GM18517 (cell line): Measurements from ENCODE around the gene NAGA.
"Not testable (repeated sequence)": the region's sequence is repeated elsewhere in the genome, so short reads cannot be mapped to it uniquely, and the experiment has no call there.

Source experiments
- ATAC-seq: cut with Tn5 transposase; IDR thresholded peaks from one replicate; pipeline ENCODE4 v1.9.1; 2021; ENCODE audit warnings: mild to moderate bottlenecking, moderate library complexity; ENCODE audit not compliant: unreplicated experiment

The NAGA gene

GRCh38 chr22:42076764-42077485, 6.3 kb upstream of the NAGA start:
- no peak for ATAC-seq

DNA sequence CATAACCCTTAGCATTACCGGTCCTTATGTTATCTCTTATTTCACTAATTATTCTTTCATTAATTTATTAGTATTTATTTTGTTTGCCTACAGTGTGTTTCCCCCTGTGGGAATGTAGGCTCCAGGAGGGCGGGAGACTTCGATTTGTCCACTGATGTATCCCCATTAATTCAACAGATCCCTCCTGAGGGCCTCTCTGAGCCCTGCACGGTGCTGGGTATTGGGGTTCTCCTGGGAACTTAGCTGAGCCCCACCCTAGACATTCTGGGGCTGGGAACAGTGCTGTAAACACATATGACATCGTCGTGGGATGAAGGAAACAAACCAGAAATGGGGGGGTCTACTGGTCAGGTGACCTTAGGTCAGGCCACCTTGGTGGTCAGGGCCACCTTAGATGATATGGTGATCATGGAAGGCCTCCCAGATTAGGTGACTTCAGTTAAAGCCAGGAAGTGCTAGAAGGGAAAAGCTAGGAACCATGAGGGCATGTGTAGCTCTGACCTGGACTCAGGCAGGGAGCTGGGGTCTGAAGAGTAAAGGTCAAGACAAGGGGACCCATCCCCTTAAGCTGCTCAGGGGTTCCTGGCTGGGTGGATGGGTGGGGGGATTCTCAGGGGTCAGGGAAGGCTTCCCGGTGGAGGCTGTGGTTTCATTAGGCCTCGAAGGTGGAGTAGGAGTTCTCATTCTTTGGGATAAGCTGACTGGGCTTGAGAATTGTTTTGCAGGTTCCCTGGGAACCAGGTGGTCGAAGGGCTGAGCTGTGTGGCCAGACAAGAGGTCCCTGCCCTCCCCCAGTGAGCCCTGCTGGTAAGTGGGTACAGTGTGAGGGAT, 4.4 kb upstream of the NAGA start:
- no peak for ATAC-seq

DNA sequence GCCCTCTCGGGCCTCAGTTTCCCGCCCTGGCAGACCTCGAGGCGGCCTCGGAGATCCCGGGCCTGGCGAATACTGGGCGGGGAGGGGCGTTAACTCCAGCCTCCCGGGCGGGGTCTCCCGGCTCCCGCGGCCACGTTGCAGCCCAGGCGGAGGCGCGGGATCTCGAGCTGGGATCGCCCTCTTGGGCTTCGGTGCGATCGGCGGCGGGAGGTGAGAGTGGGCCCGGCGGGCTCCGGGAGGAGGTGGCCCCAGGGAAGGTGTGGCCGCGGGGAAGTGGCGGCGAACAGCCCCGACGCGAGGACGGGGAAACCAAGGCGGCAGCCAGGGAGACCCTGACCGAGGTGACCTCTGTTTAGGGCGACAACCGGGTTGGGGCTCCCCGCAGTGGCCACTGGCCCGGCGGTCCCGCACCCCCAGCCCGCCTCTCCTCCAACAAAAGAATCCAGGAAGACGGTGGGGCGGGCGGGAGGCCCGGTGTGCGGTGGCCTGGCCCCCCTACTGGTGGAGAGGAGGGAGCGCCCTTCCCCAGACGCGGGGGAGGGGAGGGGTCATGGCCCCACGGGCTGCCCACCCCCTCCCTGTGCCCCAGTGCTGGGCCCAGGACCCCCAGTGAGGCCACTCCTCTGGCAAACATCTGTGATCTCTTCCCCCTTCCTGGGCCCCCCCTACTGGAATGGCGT, 3.7 kb upstream of the NAGA start, which contains the start of gene PHETA2:
Gene PHETA2, plus strand, starts transcription at position 117 of the 680 bp plus-strand sequence. CDS start 3,046 bp downstream, outside the sequence.
- ATAC-seq = no peak

- ATAC-seq = no peak
These were observed 3.0 kb upstream of the NAGA start for GRCh38 chr22:42073621-42074041.

DNA sequence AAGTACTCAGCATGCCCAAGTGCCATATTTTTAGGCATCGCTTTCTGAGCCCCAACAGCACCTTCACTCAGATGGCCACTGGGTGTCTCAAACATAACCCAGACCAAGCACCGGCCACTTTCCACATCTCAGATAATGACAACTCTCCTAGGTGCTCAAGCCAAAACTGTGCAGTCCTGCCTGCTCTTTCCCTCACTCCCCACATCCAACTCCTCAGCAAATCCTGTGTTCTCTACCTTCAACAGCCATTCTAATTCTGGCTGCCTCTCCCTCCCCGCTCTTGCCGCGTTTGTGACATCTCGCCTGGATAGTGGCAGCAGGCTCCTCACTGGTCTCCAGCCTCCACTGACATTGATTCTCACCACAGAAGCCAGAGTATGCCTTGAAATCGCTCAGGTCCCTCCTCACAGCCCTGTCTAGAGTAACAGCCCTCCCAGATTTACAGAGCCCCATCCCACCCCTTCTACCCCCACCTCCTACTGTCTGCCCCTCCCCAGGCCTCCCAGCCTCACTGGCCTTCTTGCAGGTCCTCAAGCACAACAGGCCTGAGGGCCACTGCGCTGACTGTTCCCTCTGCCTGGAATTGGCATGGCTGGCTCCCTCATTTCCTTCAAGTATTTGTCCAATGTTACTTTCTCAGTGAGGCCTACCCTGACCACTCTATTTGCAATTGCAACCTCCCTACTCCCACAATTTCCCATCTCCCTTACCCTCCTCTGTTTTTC, 2.2 kb upstream of the NAGA start:
- ATAC-seq = no peak

DNA sequence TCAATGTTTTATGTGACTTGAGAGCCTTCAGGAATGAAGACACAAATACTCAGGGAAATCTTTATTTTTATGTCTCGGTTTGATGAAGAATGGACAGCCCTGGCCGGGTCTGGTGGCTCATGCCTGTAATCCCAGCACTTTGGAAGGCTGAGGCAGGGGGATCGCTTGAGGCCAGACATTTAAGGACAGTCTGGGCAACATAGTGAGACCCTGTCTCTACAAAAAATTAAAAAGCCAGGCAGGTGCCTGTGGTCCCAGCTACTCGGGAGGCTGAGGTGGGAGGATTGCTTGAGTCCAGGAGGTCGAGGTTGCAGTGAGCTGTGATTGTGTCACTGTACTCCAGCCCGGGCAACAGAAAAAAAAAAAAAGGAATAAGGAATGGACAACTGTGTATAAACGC, 896 bp upstream of the NAGA start:
- ATAC-seq = not testable (repeated sequence)

DNA sequence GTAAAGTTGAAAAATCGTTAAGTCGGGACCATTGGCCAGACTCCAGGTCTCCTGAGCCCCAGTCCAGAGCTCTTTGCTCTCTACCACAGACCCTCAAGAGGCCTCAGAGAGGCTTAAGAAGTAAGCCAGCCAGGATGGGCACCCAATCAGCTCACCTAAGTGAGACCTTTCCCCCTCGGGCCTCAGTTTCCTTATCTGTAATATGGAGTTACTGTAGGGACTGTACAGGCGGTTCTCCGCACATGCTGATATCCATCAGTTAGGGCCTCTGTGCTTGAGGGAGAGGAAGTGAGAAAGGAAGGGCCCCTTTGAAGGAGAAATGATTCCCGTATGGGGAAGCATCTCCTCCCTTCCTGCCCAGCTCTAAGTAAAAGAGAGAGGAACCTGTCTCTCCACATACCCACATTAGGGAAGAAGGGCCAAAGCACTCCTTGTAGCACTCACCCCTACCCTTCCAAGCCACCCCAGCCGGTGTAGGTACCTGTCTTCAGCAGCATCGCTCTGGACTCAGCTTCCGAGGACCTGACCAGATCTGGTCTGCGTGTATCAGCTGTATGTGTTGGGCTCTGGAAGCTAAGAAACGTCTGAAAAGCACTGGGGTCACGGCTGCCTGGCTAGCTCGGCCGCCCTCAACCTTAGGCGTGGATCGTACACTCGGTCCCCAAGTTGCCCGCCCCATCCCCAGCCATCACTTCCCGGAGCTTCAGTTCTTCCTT, 653 bp downstream of the NAGA start:
- peak; percentile 9 for ATAC-seq

GRCh38 chr22:42068291-42068690, 2.3 kb downstream of the NAGA start:
- ATAC-seq = no peak

DNA sequence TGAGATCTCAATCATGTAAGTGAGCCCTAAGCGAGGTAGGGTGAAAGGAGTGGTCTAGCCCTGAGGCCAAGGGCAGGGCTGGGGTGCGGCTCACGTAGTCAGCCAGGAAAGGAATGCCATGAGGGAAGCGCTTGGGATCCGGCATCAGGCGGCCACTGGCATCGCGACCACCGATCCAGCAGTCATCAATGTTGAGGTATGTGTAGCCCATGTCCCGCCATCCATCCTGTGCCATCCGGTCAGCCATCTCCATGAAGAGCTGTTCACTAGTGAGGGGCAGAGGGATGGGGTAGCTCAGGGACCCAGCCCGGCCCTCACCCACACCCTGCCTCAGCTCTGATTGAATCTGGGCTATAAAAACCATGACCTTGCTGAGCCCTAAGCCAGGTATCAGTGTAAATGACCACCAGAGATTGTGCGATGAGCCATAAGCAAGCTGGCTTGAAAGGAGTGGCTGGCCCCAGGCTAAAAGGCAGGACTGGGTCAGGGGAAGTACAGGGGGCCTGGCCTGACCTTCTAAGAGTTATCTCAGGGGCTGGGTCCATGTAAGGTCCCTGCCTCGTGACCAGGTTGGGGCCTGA, 2.9 kb downstream of the NAGA start:
- no peak for ATAC-seq

- no peak for ATAC-seq
These were observed 3.7 kb downstream of the NAGA start for GRCh38 chr22:42066937-42067336.

DNA sequence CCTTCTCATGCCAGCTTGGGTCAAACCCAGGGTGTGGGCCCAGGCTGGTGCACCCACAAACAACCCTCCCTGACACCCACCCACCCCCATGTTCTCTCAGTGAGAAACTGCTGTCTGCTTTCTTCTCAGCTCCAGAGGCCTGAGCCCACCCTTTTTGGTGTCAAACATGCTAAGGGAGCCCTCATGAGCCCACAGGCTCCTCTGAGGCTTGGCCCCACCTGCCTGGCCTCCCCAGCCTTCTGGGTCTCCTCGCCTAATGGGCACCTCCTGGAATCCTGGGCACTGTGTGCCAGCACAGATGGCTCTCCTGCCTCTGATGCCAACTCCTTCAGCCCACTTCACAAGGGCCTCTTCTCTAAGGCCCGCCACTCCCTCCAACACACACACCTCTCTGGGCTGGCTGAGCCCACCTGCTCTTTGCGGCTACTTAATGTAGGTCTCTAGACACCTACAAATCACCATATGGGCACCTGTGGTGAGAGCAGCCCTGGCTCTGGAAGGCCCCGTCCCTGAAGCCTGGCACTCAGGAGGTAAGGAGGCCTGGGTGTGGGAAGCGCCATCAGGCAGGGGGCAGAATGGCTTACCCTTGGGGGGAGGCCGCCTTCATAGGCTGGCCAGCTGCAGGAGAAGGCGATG, 4.4 kb downstream of the NAGA start:
- ATAC-seq = no peak

DNA sequence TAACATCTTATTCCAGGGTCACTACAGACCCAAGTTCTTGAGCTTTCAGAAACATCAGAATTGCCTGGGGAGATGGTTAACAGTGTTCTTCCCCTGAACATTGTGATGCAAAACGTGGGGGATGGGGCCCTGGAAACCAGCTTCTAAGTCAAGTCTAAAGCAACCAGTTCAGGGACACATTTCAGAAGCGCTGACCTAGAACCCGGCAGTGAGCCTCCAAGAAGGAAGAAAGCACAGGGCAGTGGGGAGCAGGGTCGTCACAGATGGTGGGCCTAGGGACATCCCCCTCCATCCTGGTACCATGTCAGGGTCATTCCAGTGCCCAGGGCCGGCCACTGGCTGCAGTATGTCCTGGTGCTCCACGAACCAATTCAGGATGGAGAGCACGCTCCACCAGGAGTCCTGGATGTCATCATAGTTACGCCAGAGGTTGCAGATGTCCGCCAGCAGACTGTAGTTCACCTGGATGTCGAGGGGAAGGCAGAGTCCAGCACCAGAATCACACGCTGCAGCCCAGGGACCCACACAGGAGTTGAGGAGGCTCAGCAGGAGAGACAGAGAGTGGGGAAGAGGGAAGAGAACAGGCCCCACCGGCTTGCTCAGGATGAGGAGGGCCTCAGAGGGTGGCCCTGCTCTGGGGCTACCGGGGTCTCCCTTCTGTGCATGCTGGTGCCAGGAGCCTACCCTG, 5.0 kb downstream of the NAGA start:
- no peak for ATAC-seq

DNA sequence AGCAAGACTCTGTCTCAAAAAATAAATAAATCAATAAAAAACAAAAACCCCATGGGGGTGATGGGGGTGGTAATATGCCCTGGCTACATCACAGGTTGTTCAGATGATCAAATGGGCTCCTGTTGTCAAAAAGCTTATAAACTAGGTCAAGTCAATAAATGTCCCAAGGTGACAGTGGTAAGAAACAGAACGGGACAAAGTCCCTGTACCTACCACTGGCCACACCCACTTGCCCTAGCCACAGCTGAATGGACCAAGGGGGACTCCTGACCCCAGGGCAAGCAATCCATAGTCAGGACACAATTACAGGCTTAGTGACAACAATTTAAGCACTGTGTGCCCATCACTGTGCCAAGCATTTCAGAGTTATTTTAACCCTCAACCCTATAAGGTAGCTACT, 6.0 kb downstream of the NAGA start:
- no peak for ATAC-seq

- ATAC-seq = no peak
These were observed 8.0 kb downstream of the NAGA start for GRCh38 chr22:42062506-42063170.

DNA sequence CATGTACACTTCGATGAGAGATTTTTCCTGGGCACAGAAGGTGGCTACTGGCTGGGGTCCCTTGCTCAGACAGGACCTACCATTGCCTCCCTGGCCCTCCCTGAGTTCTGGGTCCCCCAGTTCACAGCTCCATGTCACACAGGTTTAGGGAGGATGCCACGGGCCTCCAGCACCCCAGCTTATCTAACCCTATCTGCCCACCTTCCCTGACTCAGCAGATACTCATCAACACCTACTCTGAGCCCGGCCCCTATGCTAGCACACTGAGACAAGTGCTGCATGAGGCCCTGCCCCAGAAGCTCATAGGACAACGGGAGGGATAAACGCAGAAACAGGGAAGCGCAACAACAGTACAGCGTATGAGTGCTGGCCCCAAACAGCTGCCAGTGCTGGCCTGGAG, 9.6 kb downstream of the NAGA start:
- no peak for ATAC-seq

DNA sequence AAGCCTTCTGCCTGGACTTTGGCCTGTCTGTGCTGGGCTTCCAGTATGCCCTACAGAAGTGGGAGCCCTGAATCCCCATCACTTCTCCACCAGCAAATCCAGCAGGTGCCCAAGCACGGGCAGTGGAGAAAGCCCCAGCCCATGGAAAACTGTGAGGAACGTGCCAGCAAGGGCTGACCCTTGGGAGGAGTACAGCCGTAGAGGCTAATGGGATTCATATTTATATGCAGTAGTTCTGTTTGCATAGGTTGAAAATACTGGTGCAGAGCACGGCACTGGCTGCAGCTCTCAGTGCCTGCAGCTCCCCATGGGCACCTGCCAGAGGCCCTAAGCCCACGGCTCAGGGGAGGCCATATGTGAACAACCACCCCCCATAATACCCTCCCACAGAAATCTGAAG, 10.1 kb downstream of the NAGA start:
- ATAC-seq = no peak

GRCh38 chr22:42056757-42057511, 13.7 kb downstream of the NAGA start:
- ATAC-seq = no peak

DNA sequence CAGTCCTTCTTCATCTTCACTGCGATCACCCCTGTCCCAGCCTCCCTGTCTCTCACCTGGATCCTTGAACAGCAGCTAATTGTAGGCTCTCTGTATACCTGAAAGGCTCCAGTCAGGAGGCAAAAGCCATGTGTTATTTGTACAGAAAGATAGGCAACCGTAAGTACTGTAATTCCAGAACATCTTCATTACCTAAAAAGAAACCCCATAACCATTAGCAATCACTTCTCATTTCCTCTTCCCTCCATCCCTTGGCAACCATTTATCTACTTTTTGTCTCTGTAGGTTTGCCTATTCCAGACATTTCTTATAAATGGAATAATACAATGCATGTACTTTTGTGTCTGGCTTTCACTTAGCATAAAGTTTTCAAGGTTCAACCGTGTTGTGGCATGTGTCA, 17.8 kb downstream of the NAGA start:
- no peak for ATAC-seq
